Mucosa of descending colon (tissue), 3 donors: ENCODE measurements around the gene ACBD4. TPM values are rescaled to one million over a fixed set of nuclear protein-coding genes. Genes with fewer than 3 reads are reported as not detected.

Experiments used
- ATAC-seq: fragments of 200-7000 bp; cut with Tn5 transposase; one replicate; pipeline ENCODE4 v1.9.1; 2020; ENCODE audit warnings: mild to moderate bottlenecking, moderate library complexity
- DNase-seq, 3 donors: peaks; one replicate each; pipeline ENCODE4 v3.0.0-alpha.2; 2020
- H3K36me3 ChIP-seq: fragments of 200-600 bp; one replicate; pipeline ENCODE4 v1.8.0; 2021; ENCODE audit warnings: low read depth, mild to moderate bottlenecking
- H3K4me1 ChIP-seq: fragments of 200-600 bp; one replicate; pipeline ENCODE4 v1.8.0; 2021; ENCODE audit warnings: low read depth, mild to moderate bottlenecking
- H3K4me3 ChIP-seq: fragments of 200-600 bp; one replicate; pipeline ENCODE4 v1.8.0; 2021; ENCODE audit warnings: mild to moderate bottlenecking
- H3K9me3 ChIP-seq: fragments of 200-600 bp; one replicate; pipeline ENCODE4 v1.8.0; 2021; ENCODE audit warnings: mild to moderate bottlenecking
- intact Hi-C, 2 donors: fragments of 100-400 bp; cut with DNase I in 1 of 2; cut with micrococcal nuclease in 1 of 2; formaldehyde crosslinking; loops; one replicate each; pipeline versions ENCODE4 v1.11.0 to v1.11.1; 2022; cut with DNase I, micrococcal nuclease
- total RNA-seq, 3 donors: library from RNA; stranded (reverse); fragmentation: NEBNext Ultra II Directional in 2 of 3; extraction: Animal tissue kit (Norgen Biotek cat#: 25700) in 2 of 3; gene quantifications; one replicate each; pipeline versions ENCODE4 v1.2.1 to v1.2.4, GENCODE V29; 2021 to 2023
- TF ChIP-seq, protein P1 (sequence below): fragments of 200-600 bp; IDR thresholded peaks from one replicate; pipeline ENCODE4 v1.8.0; 2022; ENCODE audit warnings: antibody characterized with exemption, mild to moderate bottlenecking
- donor health status: DM: no; HTN: no; CAD: no; lungs with moderate emphysema.
- donor health status: DM: no; HTN: no; CAD: no.
- donor health status: DM: no; HTN: yes; CAD: no.

The ACBD4 gene
- total RNA-seq, 3 donors from 2014 or later, result 18.1 to 28.7 (median 26.3) TPM

DNA sequence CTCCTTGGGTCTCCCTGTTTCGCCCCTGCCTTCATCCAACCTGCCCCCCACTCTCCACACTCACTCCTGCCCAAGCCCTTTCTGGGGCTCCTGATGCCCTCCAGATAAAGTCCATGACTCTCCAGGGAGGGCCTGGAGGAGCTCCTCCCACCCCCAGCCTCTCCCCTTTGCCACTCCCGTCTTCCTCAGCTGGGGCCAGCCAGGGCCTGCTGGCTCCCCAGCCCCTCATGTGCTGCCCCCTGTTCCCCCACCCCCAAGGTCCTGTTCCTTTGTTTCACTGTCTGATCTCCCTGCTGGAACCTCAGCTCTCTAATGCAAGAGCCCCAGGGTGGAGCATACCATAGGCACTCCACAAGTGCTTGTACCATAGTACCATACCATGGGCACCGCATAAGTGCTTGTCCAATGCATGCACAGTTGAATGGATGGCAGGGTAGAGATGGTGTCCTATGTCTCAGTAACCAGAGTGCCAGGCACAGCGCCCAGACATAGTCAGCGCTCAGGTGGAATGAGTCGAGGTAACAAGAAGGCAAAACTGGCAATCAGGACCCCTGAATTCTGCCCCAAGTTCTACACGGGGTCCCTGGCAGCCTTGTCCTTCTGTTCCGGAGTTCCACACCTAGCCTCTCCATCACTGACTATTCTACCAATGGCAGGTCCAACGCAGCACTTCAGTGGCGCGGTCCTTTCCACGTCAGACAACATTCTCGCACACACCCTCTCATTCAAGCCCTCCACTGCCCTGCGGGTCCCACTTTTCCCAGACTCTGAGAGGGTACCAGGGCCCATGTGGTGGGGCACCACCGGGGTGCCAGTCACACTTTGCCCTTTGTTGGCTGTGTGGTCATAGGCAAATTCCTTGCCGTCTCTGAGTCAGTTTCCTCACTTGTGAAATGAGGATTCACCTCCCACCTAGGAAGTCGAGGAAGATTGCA, 4.5 kb upstream of the ACBD4 start:
- ATAC-seq, result no peak
- no peaks in the 10 kb centered on the region for H3K36me3 ChIP-seq
- peaks cover 43% of the 10 kb centered on the region for H3K4me1 ChIP-seq
- peak in 2 of 3 donors; percentile 50 to 58 for DNase-seq
- intact Hi-C loops, result loop anchor here in 1 of 2 donors (10.0 kb wide), 1 partner anchor 64 kb away; no protein-coding TSS in a partner anchor
- no peaks in the 10 kb centered on the region for H3K9me3 ChIP-seq
- no peak overlapping the region for H3K4me3 ChIP-seq
- TF ChIP-seq, protein P1, sequence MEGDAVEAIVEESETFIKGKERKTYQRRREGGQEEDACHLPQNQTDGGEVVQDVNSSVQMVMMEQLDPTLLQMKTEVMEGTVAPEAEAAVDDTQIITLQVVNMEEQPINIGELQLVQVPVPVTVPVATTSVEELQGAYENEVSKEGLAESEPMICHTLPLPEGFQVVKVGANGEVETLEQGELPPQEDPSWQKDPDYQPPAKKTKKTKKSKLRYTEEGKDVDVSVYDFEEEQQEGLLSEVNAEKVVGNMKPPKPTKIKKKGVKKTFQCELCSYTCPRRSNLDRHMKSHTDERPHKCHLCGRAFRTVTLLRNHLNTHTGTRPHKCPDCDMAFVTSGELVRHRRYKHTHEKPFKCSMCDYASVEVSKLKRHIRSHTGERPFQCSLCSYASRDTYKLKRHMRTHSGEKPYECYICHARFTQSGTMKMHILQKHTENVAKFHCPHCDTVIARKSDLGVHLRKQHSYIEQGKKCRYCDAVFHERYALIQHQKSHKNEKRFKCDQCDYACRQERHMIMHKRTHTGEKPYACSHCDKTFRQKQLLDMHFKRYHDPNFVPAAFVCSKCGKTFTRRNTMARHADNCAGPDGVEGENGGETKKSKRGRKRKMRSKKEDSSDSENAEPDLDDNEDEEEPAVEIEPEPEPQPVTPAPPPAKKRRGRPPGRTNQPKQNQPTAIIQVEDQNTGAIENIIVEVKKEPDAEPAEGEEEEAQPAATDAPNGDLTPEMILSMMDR, result no peak

DNA sequence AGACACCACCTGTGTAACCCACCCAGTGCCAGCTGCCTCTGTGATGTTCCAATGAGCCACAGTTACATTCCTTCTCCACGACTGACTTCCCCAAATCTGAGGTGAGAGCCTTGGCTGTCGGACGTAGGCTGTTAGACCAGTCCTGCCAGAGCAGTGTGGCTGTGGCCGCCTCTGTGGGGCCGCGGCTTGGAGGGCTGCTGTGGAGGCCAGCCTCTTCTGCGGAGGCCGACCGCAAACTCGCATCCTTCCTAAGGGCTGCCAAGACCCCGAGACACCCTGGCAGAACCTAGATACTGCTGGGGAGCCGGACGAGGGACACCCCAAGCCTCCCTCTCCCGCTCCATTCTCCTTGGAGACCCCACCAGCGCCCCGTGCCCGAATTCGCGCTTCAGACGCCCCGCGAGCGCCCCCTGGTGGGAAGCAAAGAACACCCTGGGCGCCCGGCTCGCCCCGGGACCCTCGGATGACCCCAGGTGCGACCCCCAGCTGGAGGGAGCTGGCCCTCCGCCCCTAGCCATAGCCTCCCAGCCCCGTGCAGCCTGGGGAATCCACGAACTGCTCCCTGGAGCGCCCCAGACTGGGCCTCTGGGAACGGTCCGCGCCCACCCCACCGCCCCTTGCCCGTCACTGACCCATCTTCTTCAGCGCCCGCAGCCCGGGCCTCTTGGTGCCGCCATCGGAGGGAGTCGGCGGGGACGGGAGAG, 3.7 kb upstream of the ACBD4 start:
- TF ChIP-seq, protein P1, result peak; percentile 76
- Histone ChIP-seq H3K9me3 (no peaks in the 10 kb centered on the region), H3K4me1 (peaks cover 47% of the 10 kb centered on the region), H3K4me3 (peak overlapping the region; percentile 81), H3K36me3 (no peaks in the 10 kb centered on the region)
- ATAC-seq, result no peak
- intact Hi-C loops, result loop anchor here in 1 of 2 donors (10.0 kb wide), 1 partner anchor 63 kb away; no protein-coding TSS in a partner anchor
- DNase-seq, result peak; percentile 64 to 81 (median 76)

DNA sequence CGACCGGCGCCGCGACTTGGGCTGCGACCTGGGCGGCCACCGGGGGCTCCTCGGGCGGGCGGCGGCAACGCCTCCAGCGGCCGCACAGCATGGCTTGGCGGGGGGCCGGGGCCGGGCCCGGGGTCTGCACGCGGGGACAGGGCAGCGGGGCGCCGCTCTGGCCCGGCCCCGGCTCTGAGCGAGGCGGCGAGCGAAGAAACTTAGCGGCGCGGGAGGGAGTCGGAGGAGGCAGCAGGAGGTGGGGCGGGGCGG, 3.2 kb upstream of the ACBD4 start, which contains the start of gene PLCD3:
PLCD3 (minus strand) TSS at position 196 of the 252 bp plus-strand sequence; CDS start at position 91, 105 bp downstream.
- H3K36me3 ChIP-seq, result no peaks in the 10 kb centered on the region
- H3K4me1 ChIP-seq, result peaks cover 51% of the 10 kb centered on the region
- DNase-seq (peak in 1 of 3 donors; percentile 86), ATAC-seq (no peak)
- intact Hi-C loops, result loop anchor here in 1 of 2 donors (10.0 kb wide), 1 partner anchor 63 kb away; no protein-coding TSS in a partner anchor
- no peaks in the 10 kb centered on the region for H3K9me3 ChIP-seq
- TF ChIP-seq, protein P1, result no peak
- peak within 1 kb of the TSS; percentile 81 for H3K4me3 ChIP-seq

DNA sequence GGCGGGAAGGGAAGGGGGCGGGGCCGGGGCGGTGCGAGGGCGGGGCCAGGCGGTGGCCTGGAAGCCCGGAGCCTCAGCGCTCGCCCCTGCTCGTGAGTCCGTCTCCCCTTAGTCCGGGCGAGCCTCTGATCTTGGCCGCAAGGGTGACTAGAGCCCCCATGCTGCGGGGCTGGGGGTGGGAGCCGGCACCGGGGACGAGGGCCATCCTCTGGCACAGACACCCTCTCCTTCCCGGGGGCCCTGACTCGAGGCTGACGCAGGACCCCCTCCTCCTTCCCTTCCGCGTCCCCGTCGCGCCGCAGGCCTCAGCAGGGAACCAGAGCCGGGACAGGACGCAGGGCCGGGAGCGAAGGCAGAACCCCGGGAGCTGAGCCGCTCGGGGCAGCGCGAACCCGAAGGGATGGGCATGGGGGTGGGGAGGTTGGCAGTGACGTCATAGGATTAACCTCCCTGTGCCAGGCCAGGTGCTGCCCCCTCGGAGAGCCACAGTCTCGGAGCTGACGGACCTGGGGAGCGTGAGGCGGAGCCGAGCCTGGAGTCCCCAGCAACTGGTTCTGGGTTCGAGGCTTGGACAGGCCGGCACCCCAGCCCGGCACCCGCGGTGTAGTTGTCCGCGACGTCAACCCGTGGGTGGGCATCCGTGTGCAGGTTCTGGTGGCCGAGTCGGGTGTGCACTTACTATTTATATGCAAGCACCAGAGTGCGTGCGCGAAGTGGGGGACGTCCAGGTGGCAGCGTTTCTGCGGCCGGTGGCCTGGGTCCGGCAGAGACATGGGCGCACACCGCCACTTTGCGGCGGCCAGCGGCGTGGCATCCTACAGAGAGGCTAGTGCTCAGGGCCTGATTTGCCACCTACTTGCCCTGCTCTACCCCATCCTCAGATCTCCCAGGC, 2.7 kb upstream of the ACBD4 start:
- DNase-seq, result peak; percentile 87 to 91 (median 91)
- H3K4me3 ChIP-seq, result peak overlapping the region; percentile 81
- intact Hi-C loops, result loop anchor here in 1 of 2 donors (10.0 kb wide), 1 partner anchor 62 kb away; no protein-coding TSS in a partner anchor
- ATAC-seq, result peak; percentile 60
- TF ChIP-seq, protein P1, result peak; percentile 75
- no peaks in the 10 kb centered on the region for H3K9me3 ChIP-seq
- H3K36me3 ChIP-seq, result no peaks in the 10 kb centered on the region
- peaks cover 48% of the 10 kb centered on the region for H3K4me1 ChIP-seq
